HG03442 (cell line): ENCODE data around the gene LENG1.

Source experiments
- ATAC-seq: cut with Tn5 transposase; IDR thresholded peaks from one replicate; pipeline ENCODE4 v1.9.1; 2021; ENCODE audit warnings: mild to moderate bottlenecking, moderate library complexity; ENCODE audit not compliant: unreplicated experiment

LENG1 gene

DNA sequence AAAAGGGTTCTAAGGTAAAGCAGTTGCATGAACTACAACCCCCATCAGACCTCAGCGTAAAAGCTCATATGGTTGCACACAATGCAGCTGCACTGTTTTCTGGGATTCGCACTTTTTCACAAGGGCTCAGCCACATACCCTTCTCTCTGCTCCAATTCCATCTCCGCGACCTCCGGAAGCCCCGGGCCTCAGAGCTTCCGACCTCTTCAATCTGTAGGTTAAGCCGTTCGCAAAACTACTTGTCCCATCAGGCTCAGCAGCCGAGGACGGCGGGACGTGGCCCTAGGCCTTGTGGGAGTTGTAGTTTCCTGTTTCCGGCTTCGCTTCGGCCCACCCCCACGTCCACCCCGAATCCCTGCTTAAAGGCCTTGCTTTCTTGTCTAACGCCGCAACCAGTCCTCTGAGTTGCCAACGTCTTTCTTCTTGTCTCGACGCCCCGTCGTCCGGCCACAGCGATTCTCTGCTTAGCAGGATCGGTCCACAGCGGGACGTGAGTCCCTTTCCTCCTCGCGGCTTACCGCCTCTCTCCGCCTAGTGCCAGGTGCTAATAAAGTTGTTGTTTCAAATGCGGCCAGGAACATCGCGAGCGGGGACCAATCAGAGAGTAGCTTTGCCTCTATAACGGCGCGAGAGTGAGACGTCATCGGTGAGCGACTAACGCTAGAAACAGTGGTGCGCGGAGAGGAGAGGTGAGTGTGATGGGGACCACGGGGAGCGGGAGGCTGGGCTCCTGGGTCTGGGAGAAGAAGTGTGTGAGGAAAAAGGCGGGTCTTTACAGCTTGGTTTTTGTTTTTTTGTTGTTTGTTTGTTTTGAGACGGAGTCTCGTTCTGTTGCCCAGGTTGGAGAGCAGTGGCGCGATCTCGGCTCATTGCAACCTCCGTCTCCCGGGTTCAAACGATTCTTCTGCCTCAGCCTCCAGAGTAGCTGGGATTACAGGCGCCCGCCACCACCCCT lies 44.1 kb downstream of the LENG1 start, which contains the start of the genes PRPF31 and TFPT:
Gene PRPF31 (plus strand): TSS at position 646 of the 955 bp plus-strand sequence. CDS start 2,525 bp downstream, outside the sequence.
Gene TFPT (minus strand): TSS at position 549 of the 955 bp plus-strand sequence. CDS start 388 bp downstream, at position 161.
- peak; percentile 72 for ATAC-seq

DNA sequence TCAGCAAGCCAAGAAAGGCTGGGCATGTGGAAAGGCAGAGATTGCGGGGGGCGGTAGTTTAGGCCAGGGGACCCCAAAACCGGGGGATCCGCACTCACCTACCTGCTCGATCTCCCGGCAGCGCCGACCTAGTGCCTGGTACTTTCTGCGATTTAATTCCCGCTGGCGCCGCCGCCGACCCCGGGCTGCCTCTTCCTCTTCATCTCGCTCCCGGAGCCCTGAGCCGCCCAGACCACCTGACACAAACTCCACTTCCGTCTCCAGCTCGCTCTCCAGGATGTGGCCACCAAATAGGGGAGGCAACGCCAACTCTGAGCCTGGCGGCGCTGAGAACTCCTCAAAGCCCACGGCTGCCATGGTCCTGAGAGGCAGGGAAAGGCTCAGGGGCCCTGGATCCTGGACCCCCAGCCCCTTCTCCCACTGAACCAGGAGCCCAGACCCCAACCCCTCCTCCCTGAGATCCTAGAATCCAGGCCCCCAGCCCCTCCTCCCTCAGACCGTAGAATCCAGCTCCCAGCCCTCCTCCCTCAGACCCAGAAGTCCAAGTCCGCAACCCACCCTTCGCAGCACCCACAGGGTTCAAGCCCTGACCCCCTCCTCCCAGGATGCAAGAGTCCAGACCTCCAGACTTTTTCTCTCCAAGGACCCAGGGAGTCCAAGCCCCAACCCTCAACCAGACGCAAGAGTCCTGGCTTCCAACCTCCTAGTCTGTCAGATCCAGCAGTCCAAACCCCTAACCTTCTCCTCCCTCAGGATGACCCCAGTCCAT lies 45.0 kb downstream of the LENG1 start:
- ATAC-seq: no peak

DNA sequence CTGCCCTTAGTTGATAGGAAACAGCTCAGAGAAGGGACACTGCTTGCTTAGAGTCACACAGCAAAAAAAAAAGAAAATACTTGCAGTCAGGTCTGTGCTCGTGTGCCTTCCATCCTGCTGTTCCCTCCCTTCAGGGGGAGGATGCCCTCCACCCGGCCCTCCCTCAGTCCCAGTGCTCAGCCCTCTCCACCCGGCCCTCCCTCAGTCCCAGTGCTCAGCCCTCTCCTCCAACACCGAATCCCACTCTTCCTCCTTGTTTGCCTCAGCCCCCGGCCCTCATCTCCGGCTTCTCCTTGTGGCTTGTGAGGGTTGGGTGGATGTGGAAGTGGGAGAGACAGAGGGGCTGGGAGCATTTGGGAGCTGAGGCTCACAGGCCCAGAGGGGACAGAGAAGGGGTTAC lies 49.9 kb downstream of the LENG1 start:
- no peak for ATAC-seq

DNA sequence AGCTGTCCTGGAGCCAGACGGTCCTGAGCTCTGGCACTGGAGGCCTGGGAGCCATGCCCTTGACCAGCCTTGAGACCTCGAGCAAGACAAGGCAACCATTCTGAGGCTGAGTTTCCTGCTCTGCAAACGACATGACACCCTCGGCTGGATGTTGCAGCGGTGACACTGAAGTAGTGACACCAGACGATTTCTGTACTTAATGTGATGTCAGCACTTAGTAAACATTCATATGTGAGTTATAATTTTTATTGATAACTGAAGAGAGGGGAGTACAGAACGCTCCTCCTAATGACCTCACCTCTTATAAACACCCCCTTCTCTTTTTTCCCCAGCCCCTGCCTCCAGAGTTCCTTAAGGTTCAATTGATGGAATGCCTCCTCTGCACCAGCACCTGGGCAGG lies 51.0 kb downstream of the LENG1 start:
- ATAC-seq: no peak

DNA sequence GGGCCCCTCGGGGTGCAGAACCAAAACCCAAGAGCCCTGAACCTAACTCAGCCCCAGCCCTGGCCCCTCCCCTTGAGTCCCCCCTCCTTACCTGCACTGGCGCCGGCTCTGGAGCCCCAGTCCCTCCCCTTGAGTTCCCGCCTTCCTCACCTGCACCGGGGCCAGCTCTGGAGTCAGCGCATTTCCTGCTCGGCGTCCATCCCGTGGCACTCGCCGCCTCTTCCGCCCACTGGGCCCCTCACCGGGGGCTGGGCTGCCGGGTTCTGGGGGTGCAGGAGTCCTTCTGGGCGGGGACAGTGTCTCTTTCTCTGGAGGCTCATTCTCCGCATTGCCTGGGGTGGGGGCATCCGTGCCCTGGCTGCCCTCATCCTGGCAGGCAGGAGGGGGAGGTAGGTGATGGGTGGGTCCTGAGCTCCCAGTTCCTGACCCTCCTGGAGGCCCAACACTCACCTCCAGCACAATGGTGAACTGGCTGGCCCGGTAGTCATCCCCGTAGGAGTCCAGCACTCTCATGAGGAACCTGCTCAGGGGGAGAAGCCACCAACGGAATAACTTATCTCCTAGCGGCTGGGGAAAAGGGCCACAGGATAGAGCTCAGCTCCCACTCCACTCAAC lies 51.5 kb downstream of the LENG1 start:
- ATAC-seq: no peak

DNA sequence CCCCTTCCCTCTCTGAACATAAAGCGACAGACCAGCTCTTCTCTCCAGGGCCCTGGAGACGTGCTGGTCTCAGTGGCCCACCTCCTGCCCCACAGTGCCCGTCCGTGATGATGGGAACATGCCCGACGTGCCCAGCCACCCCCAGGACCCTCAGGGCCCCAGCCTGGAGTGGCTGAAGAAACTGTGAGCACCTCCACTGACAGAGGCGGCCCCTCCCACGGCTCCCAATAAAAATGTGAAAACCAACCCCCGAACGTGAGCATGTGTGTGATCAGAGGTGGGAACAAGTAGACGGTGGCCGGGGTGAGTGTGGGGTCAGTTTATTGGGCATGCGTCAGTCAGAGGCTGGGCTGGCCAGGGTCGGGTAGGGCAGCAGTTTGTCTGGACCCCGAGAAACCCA lies 52.8 kb downstream of the LENG1 start:
- no peak for ATAC-seq

DNA sequence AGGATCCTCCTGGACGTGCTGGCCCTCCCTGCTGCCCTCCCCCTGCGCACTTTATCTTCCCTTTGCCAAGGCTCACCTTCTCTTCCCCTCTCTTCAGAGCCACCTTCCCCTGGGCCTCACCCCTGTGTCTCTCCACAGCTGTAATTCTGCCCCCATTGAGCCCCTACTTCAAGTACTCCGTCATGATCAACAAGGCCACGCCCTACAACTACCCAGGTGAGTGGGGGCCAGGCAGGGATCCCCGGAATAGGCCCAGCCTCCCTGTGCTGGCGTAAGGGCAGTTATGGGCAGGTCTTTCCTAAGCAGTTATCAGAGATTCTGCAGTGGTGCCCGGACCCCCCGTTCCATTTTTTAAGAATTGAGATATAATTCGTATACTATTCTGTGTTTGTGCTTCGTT lies 53.7 kb downstream of the LENG1 start:
- ATAC-seq: no peak
